HepG2 (cell line): ENCODE data around the gene C1R. TPM values are rescaled to one million over a fixed set of nuclear protein-coding genes. Genes with fewer than 3 reads are reported as not detected.

Source experiments
- ATF7-NPFF ChIP-seq: sonication (generic); formaldehyde crosslinking; IDR thresholded peaks from 2 replicates; pipeline ENCODE4 v1.8.1; 2023; ENCODE audit warnings: mild to moderate bottlenecking, low read depth, missing genetic modification reagents, moderate library complexity
- CBX1 ChIP-seq: IDR thresholded peaks from one replicate; pipeline ENCODE4 v1.6.1; 2016; ENCODE audit warnings: antibody characterized with exemption, low read depth
- CEBPG ChIP-seq: IDR thresholded peaks from 2 replicates; pipeline ENCODE4 v1.6.1; 2016
- CENPX ChIP-seq: sonication (generic); formaldehyde crosslinking; IDR thresholded peaks from 2 replicates; pipeline ENCODE4 v1.9.0; 2021; ENCODE audit warnings: mild to moderate bottlenecking, missing genetic modification reagents, moderate library complexity
- FOXO1 ChIP-seq: sonication (generic); formaldehyde crosslinking; IDR thresholded peaks from 2 replicates; pipeline ENCODE4 v1.4.0; 2020; ENCODE audit warnings: missing genetic modification reagents
- GATA4 ChIP-seq: sonication (generic); IDR thresholded peaks from 2 replicates; pipeline ENCODE4 v1.6.1; 2016; ENCODE audit warnings: antibody characterized with exemption, low read depth, borderline replicate concordance
- IRX3 ChIP-seq: sonication (generic); formaldehyde crosslinking; IDR thresholded peaks from 2 replicates; pipeline ENCODE4 v1.8.1; 2023; ENCODE audit warnings: mild to moderate bottlenecking, low read depth, missing genetic modification reagents, borderline replicate concordance
- PCBP2 ChIP-seq: fragments of 200-400 bp; formaldehyde crosslinking; optimal IDR thresholded peaks from 2 replicates; pipeline ENCODE3; 2018; ENCODE audit warnings: low read length, low read depth; ENCODE audit not compliant: poor library complexity, severe bottlenecking
- PHF8 ChIP-seq: sonication (generic); formaldehyde crosslinking; IDR thresholded peaks from 2 replicates; pipeline ENCODE4 v1.5.0; 2020; ENCODE audit warnings: missing genetic modification reagents
- SRSF4 ChIP-seq: fragments of 200-400 bp; formaldehyde crosslinking; IDR thresholded peaks from one replicate; pipeline ENCODE4 v1.6.1; 2018; ENCODE audit warnings: mild to moderate bottlenecking, low read depth, low read length, moderate library complexity; ENCODE audit not compliant: poor library complexity, severe bottlenecking
- TERF1 ChIP-seq: sonication (generic); formaldehyde crosslinking; IDR thresholded peaks from 2 replicates; pipeline ENCODE4 v1.8.0; 2022; ENCODE audit warnings: mild to moderate bottlenecking, missing genetic modification reagents, moderate library complexity
- XBP1 ChIP-seq: sonication (generic); formaldehyde crosslinking; IDR thresholded peaks from 2 replicates; pipeline ENCODE4 v1.5.0; 2020; ENCODE audit warnings: missing genetic modification reagents
- ZEB1 ChIP-seq: IDR thresholded peaks from 2 replicates; pipeline ENCODE4 v1.6.1; 2012; ENCODE audit warnings: mild to moderate bottlenecking, low read depth, inconsistent platforms; ENCODE audit not compliant: insufficient replicate concordance
- ZFP90 ChIP-seq: sonication (generic); formaldehyde crosslinking; IDR thresholded peaks from 2 replicates; pipeline ENCODE4 v1.8.0; 2022; ENCODE audit warnings: missing genetic modification reagents, mild to moderate bottlenecking, inconsistent platforms, borderline replicate concordance
- ZNF382 ChIP-seq: sonication (generic); formaldehyde crosslinking; IDR thresholded peaks from 2 replicates; pipeline ENCODE4 v1.5.0; 2020; ENCODE audit warnings: missing genetic modification reagents, mild to moderate bottlenecking, borderline replicate concordance
- ZNF503 ChIP-seq: sonication (generic); formaldehyde crosslinking; IDR thresholded peaks from 2 replicates; pipeline ENCODE4 v1.4.0; 2020; ENCODE audit warnings: missing genetic modification reagents
- ZNF513 ChIP-seq: sonication (generic); formaldehyde crosslinking; conservative IDR thresholded peaks from 2 replicates; pipeline ENCODE4 v1.5.0; 2020; ENCODE audit warnings: missing genetic modification reagents
- ZNF552 ChIP-seq: sonication (generic); formaldehyde crosslinking; IDR thresholded peaks from 2 replicates; pipeline ENCODE4 v1.9.0; 2022; ENCODE audit warnings: missing genetic modification reagents, mild to moderate bottlenecking, borderline replicate concordance
- ZSCAN21 ChIP-seq: sonication (generic); formaldehyde crosslinking; IDR thresholded peaks from 2 replicates; pipeline ENCODE4 v1.8.0; 2022; ENCODE audit warnings: mild to moderate bottlenecking, missing genetic modification reagents, moderate library complexity, borderline replicate concordance
- polyA plus RNA-seq, 8 experiments: library from polyadenylated mRNA; depleted of rRNA in 3 of 8; stranded (reverse) in 7 of 8; unstranded in 1 of 8; fragments of >200 nt; fragmentation: Illumina TruSeq in 4 of 8; extraction: Trizol in 4 of 8; gene quantifications; 2 replicates each; pipeline versions ENCODE4 v1.2.1 to v1.2.3, GENCODE V29; 2011 to 2016; ENCODE audit warnings: low read depth in 4 of 8, missing spikeins in 1 of 8, mixed read lengths in 1 of 8; ENCODE audit not compliant: insufficient read depth in 1 of 8
- total RNA-seq, 5 experiments: library from RNA; depleted of rRNA; stranded (reverse); fragments of >200 nt; fragmentation: Illumina TruSeq; extraction: Trizol; gene quantifications; 2 replicates each; pipeline ENCODE4 v1.2.3, GENCODE V29; 2016; ENCODE audit warnings: low read depth in 1 of 5

C1R gene
- total and polyA plus RNA-seq, 2 of the 13 experiments (the other 11 are each of a cell fraction or from before 2014, with no cell fraction given) = 3.5 to 6.5 TPM

GRCh38 chr12:7130701-7131501 lies 38.7 kb upstream of the C1R start (continued):
- TF ChIP-seq CBX1 = no peak
- no peak for TF ChIP-seq IRX3 (CRISPR knock-in tag)
- no peak for TF ChIP-seq XBP1 (CRISPR knock-in tag)
- no peak for TF ChIP-seq PCBP2
- TF ChIP-seq ATF7-NPFF (CRISPR knock-in tag) = 0 out of 2 replicates have a peak, but pooled peaks have one; percentile 41
- no peak for TF ChIP-seq ZEB1
- no peak for TF ChIP-seq CENPX (CRISPR knock-in tag)
- no peak for TF ChIP-seq ZNF382
- no peak for TF ChIP-seq PHF8 (CRISPR knock-in tag)
- TF ChIP-seq SRSF4 = no peak
- TF ChIP-seq ZNF503 = no peak
- TF ChIP-seq GATA4 = no peak
- no peak for TF ChIP-seq ZNF552 (CRISPR knock-in tag)
- TF ChIP-seq CEBPG = no peak
- TF ChIP-seq ZFP90 (CRISPR knock-in tag) = no peak
- TF ChIP-seq ZNF513 (CRISPR knock-in tag) = no peak
- no peak for TF ChIP-seq TERF1 (CRISPR knock-in tag)
- TF ChIP-seq FOXO1 (CRISPR knock-in tag) = no peak
- no peak for TF ChIP-seq ZSCAN21 (CRISPR knock-in tag)
